EH (cell line): ENCODE data around the gene PHACTR1.
A peak's percentile ranks its signal among the peaks of the same experiment; 100 is the strongest.
"Not testable (repeated sequence)": the region's sequence is repeated elsewhere in the genome, so short reads cannot be mapped to it uniquely, and the experiment has no call there.

Source experiments
- DNase-seq: peaks from one replicate; pipeline ENCODE4 v3.0.0-alpha.2; 2015; ENCODE audit warnings: low read depth

PHACTR1 gene

GRCh38 chr6:13318821-13319220 lies 602.3 kb downstream of the PHACTR1 start:
- no peak for DNase-seq

- DNase-seq: no peak
Measured at GRCh38 chr6:13319891-13320564, 603.5 kb downstream of the PHACTR1 start.

GRCh38 chr6:13326031-13326586 lies 609.5 kb downstream of the PHACTR1 start:
- not testable (repeated sequence) for DNase-seq

DNA sequence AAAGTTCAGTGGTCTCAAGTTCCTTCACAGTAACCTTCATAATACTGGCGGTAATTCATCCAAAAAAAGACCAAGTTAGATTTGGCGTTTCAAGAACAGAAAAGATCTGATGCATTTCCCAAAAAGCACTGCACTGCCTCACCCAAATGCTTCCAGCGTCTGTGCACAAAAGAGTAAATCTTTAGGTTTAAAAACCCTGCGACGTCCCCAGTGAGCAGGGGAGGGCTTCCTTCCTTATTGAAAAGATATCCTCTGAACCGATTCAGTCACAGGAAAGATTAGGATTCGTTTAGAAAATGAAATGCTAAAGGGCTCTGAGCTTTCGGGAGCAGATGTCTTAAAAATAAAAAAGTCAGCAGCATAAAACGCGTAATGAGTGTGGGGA lies 611.1 kb downstream of the PHACTR1 start:
- no peak for DNase-seq

- DNase-seq: peak; percentile 92
Measured at GRCh38 chr6:13328076-13328874, 611.7 kb downstream of the PHACTR1 start, which contains the start of gene TBC1D7. Gene TBC1D7, minus strand, starts transcription at chr6:13328537. Its CDS starts 1,639 bp downstream, at chr6:13326898.

DNA sequence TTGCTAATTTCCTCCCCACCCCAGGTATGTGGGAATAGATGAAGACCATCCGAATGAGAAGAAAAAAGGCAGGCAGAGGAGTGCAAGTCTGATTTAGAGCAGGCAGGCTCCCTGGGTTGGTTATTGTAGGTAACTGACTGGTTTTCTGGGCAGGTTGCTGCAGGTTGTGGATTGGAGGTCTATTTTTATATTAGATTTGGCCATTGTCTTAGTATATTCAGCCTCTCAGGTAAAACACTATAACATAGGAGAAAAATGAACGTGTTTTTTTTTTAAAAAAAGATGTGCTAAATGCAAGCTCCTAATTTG lies 612.3 kb downstream of the PHACTR1 start:
- DNase-seq: no peak

- DNase-seq: peak; percentile 41
Measured at GRCh38 chr6:13331516-13332348, 615.2 kb downstream of the PHACTR1 start.

DNA sequence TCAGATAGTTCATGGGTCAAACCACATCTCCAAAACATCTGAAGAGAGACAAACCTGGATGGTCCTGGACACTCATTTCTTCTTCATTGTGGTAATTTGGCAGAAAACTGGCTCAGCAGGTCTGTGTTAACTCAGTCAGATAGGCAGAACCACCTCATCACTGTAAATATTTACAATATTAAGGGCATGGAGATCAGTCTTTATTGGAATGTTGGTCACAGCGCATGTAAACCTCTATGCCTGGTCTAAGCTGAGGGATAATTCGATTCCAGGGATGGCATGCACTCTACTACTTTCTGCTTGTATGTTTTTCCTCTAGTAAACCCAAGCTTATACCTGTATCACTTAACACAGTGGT lies 615.8 kb downstream of the PHACTR1 start:
- no peak for DNase-seq

GRCh38 chr6:13334953-13335352 lies 618.4 kb downstream of the PHACTR1 start:
- DNase-seq: no peak

GRCh38 chr6:13336553-13336952 lies 620.0 kb downstream of the PHACTR1 start:
- DNase-seq: peak; percentile 85

GRCh38 chr6:13338038-13338437 lies 621.5 kb downstream of the PHACTR1 start:
- no peak for DNase-seq
